Dedifferentiated amniotic fluid mesenchymal stem cell (primary cell): ENCODE results near the gene KRTAP5-3.
"Not testable (repeated sequence)": the region's sequence is repeated elsewhere in the genome, so short reads cannot be mapped to it uniquely, and the experiment has no call there.

Source experiments
- DNase-seq: peaks from one replicate; pipeline ENCODE4 v3.0.0-alpha.2; 2016; ENCODE audit errors: extremely low spot score

The KRTAP5-3 gene

GRCh38 chr11:1582909-1583308 lies 25.4 kb downstream of the KRTAP5-3 start:
- not testable (repeated sequence) for DNase-seq

GRCh38 chr11:1581976-1582375 lies 26.3 kb downstream of the KRTAP5-3 start:
- DNase-seq: no peak

- DNase-seq: no peak
Measured at GRCh38 chr11:1576825-1577224, 31.4 kb downstream of the KRTAP5-3 start.

DNA sequence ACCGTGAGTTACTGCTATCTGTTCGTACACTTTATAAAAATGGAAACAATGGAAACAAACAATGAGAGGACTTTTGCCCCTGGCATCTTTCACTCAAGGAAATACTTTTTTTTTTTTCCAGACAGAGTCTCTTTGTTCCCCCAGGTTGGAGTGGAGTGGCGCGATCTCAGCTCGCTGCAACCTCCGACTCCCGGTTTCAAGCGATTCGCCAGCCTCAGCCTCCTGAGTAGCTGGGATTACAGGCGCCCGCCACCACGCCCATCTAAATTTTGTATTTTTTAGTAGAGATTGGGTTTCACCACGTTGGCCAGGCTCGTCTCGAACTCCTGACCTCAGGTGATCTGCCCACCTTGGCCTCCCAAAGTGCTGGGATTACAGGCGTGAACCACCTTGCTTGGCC lies 32.5 kb downstream of the KRTAP5-3 start:
- not testable (repeated sequence) for DNase-seq

GRCh38 chr11:1574933-1575242 lies 33.4 kb downstream of the KRTAP5-3 start:
- DNase-seq: no peak

DNA sequence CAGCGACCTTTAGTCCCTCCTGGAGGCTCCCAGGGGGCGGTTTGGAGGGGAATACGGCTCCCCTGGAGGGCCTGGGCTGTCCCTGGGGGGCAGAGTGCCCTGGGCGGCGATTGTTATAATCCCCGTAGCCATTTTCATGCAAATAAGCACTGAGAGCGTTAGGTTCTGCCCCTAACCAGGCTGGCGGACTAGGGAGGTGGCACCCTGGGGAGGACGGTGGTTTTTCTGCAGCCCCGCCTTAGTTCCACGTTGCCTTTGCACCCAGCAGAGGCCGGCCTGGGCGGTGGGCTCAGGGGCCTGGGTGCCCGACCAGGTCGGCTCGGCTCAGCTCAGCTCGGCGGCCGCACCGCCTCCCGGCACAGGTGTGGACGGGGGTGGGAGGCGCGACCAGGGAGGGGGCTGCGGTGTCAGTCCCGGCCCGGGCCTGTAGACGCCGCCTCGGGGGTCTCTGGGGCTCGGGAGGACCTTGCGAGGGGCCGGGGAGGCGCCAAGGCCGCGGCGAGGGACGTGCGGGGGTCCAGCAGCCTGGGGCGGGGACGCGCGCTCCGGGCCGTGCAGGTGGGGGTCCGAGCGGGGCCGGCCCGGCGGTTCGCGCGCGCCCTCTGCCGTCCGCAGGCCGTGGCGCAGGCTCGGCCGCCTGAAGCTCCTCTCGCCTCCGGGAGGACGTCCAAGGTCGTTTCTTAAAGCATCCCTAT lies 33.9 kb downstream of the KRTAP5-3 start:
- no peak for DNase-seq

DNA sequence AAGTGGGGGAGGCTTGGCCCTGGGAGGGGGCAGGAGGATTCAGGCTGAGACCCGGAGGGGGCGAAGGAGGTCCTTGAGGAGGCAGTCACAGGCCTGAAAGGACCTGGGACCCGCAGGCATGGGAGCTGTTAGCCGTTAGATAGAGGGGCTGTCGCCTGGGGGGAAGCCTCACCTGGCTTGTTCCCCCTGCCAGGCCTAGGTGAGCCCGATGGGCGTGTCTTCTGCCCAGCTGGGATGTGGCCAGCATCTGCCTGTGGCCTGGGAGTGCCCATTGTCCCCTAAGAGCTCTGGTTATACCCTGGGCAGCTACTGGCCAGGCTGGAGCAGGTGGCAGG lies 34.4 kb downstream of the KRTAP5-3 start:
- no peak for DNase-seq

GRCh38 chr11:1573077-1573902 lies 35.0 kb downstream of the KRTAP5-3 start:
- no peak for DNase-seq

DNA sequence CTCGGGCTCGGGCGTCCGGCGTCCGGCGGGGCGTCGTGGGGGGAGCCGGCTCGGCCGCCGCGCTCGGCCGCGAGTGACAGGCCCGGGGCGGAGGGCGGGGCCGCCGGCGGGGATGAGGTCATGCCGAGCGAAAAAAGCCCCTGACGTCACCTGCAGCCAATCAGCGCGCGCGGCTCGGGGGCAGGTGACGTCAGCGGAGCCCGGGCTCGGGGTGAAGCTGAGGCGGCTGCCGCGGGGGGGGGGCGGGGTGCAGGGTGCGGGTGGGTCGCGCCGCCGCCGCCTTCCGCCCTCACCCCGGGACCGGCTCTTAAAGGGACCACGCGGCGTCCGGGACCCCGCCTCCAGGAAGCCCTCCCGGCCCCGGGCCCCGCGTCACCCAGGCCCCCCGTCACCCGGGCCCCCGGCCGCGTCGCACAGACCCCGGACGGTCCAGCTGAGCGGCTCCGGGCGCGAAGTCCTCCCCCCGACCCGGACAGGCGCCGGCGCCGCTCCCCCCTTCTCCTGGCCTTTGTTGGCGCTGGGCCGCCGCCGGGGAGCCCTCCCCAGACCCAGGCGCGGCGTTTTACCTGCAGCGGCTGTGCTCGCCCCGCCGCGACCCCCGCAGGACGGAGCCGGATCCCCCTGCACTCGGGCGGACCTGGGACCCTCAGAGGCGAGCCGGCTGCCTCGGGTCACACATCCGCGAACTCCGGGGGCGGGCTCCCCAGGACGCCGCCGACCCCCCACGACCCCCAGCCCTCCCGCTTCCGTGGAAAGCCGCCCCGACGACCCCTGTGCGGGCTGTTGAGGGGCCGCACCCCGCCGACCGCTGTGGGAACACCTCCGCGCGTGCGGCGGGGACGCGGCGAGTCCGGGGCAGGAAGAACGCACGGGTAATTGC lies 35.8 kb downstream of the KRTAP5-3 start, which contains the start of gene DUSP8:
Gene DUSP8, minus strand, starts transcription at position 75 of the 880 bp plus-strand sequence. CDS start 6,445 bp downstream, outside the sequence.
- peak; percentile 75 for DNase-seq

DNA sequence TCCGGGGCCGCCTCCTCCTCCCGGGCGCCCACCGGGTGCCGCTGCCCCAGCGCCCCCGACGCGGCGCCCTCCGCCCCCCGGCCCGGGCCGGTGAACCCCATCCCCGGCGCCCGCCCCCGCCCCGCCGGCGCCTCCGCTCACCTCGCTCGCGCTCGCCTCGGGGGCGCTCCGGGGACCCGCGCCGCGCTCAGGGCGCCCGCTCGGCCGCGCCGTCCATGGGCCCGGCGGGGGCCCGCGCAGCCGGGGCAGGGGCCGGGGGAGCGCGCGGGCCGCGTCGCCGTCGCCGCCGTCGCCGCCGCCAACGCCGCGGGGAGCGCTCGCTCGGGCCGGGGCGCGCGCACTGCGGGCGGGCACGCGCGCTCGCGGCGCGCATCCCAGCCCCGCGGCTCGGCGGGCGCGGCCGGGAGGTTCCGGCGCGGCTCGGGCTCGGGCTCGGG lies 36.5 kb downstream of the KRTAP5-3 start:
- no peak for DNase-seq

DNA sequence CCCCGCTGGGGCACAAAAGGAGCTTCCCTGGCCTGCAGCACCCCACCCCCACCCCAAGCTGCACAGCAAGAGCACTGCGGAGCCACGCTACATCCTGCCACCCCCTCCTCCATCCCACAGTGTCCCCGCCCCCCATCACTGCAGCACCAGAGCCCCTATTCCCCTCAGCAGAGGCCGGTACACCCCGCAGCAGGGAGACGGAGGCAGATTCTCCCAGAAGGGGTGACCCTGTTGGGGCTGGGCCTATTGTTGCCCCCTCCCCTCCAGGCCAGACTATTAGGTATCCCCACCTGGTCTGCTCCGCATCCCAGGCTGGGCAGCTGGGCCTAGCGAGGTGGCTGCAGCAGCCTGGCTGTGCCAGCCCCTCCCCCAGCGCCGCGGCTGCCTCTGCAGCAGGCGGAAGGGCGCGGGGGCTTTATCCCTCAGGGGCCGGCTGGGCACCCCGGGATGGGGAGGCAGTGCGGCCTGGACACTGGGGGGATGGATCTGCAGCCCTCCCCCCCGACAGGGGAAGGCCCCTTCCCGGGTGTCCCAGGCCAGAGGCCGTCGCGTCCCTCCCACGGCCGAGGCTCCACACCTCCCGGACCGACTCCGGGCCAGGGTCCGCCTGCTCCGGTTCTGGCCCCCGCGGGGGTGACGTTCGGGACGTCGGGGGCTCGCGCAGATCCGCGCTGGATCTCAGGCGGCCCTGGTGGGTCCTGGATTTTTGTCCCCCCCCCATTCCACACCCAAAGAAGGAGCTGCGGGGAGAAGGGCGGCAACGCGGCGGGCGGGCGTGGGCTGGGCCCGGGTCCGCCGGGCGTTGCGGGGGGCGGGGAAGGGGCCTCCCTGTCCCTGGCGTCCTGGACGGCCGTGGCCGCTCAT lies 37.1 kb downstream of the KRTAP5-3 start:
- no peak for DNase-seq

GRCh38 chr11:1570531-1570895 lies 37.8 kb downstream of the KRTAP5-3 start:
- no peak for DNase-seq

- DNase-seq: no peak
Measured at GRCh38 chr11:1570001-1570453, 38.2 kb downstream of the KRTAP5-3 start.

DNA sequence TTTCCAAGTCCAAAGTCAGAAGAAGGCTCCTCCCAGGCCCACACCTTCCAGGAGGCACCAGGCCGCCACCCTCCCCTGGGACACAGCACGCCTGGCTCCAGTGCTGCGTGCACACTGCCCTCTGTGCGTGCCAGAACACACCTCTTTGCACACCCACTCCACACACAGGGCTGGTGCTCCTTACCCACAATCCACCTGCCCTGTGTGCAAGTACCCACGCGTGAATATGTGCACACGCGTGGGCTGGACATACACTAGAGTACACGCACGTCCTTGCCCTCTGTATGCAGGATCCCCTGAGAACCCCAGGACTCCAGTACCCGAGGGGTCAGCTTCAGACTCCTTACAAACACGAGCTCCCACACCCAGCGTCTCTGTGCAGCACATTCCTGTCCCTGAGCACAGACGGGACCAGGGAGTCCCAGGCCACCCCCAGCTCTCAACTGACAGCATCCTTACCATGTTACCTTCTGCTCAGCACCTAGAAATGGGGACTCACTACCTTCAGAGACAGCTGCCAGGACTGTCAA lies 38.9 kb downstream of the KRTAP5-3 start:
- DNase-seq: no peak

GRCh38 chr11:1568441-1568911 lies 39.8 kb downstream of the KRTAP5-3 start:
- DNase-seq: no peak

DNA sequence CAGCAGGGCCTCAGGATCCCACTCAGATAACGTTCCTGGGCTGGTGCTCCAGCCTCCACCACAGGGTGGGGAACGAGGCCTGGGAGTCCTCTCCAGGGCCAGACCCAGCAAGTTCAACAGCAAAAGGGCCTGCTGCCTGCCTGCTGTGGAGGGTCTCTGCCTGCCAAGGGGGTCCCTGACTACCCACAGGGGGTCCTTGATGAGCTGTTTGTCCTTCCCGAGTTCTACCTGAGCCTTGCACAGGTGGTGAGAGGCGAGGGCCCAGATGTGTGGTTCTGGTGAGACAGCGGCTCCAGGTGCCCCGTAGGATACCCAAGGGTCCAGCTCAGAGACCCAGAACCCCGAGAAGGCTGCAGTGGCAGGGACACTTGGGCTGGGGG lies 40.6 kb downstream of the KRTAP5-3 start:
- no peak for DNase-seq

- DNase-seq: no peak
Measured at GRCh38 chr11:1567052-1567720, 41.1 kb downstream of the KRTAP5-3 start.

- no peak for DNase-seq
Measured at GRCh38 chr11:1566381-1567051, 41.7 kb downstream of the KRTAP5-3 start.

DNA sequence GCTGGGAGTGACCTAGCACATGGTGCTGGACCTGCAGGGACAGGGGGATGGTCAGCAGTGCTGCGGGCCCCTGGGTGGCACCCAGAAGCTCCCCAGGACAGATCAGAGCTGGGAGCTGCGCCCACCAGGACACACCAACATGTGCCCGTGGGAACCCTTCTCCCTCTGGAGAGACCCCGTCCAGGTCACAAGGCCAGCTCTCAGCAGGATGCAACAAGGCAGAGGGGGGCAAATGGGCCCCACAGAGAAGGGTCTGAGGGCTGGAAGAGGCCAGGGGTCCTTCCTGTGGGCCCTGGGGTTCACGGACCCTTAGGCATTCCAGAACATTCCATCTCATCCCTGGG lies 42.4 kb downstream of the KRTAP5-3 start:
- DNase-seq: no peak
